ENCODE data around the gene TGM6. TPM values are rescaled to one million over a fixed set of nuclear protein-coding genes. Genes with fewer than 3 reads are reported as not detected.

The TGM6 gene
- total RNA-seq, 5 donors from 2014 or later (not counting 1 experiment from before 2014, with no cell fraction given), result not detected

DNA sequence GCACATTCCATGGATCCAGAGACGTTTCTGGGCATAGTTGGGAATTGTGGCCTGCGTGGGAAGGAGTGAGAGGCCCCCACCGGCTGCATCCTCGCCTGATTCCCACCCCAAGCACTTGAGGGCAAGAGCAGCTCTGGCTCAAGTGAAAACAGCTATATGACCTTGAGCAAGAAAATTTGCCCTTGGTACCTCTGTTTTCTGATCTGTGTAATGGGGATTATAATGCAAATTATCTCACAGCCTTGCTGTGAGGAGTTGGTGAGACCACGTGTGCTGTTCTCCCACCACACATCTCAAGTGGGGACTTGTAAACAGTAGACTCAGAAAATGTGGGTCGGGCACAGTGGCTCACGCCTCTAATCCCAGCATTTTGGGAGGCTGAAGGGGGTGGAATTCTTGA, 602 bp downstream of the TGM6 start:
- Mint-ChIP-seq H3K27me3 (peaks cover 2 to 14% of the 10 kb centered on the region in 2 donors), H3K4me3 (no peak overlapping the region), H3K36me3 (no peaks in the 10 kb centered on the region), H3K9me3 (peaks cover 0 to 3% (median 0%) of the 10 kb centered on the region in 3 donors), H3K4me1 (peaks cover 26 to 30% (median 27%) of the 10 kb centered on the region in 3 donors), H3K27ac (no peak overlapping the region)
- Histone ChIP-seq H3K4me3 (ENCODE audit: control insufficient read depth in 1 of 2, extremely low read depth in 1 of 2, low read length in 1 of 2) (no peak overlapping the region), H3K27ac (ENCODE audit: low read length) (no peak overlapping the region), H3K27me3 (replicated peaks in 1 of 2; ENCODE audit: control insufficient read depth in 2 of 2, extremely low read depth in 1 of 2, insufficient read depth in 2 of 2, low read length in 1 of 2) (peaks cover 0 to 28% of the 10 kb centered on the region in 2 experiments), H3K36me3 (ENCODE audit: control insufficient read depth in 2 of 2, extremely low read depth in 1 of 2, insufficient read depth in 1 of 2, low read length in 1 of 2) (no peaks in the 10 kb centered on the region), H3K9me3 (no peaks in the 10 kb centered on the region), H3K4me1 (ENCODE audit: control insufficient read depth in 1 of 2, extremely low read depth in 1 of 2, insufficient read depth in 2 of 2, low read length in 2 of 2) (peaks cover 4 to 24% of the 10 kb centered on the region in 2 experiments)
- no peak for ATAC-seq (replicated peaks in 1 of 4)
- ChIA-PET POLR2A (no interaction called here), CTCF (no interaction called here)
- no CpG with 5 or more reads among the region's 7 CpGs for WGBS (ENCODE audit: insufficient coverage)
- no peak for DNase-seq

DNA sequence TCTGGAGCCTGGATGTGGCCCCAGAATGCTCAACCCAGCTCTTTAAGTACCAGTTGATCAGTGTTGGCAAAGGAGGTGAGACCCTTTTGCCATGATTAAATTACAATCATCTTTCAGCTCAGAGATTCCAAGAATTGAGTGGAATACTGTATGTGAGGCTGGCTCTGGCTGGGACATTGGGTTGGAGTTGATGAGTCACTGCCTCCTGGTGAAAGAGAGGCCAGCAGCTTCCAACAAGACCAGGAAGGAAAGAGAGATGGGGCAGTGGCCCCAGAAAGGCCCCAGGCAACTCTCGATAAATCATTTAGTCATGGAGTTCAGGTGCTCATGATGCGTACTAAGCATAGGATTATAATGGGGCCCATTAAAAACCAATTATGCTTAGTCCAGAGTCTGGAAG, 2.1 kb downstream of the TGM6 start:
- H3K27me3 Mint-ChIP-seq, result peaks cover 1 to 8% of the 10 kb centered on the region in 2 donors
- CTCF ChIA-PET, result no interaction called here

DNA sequence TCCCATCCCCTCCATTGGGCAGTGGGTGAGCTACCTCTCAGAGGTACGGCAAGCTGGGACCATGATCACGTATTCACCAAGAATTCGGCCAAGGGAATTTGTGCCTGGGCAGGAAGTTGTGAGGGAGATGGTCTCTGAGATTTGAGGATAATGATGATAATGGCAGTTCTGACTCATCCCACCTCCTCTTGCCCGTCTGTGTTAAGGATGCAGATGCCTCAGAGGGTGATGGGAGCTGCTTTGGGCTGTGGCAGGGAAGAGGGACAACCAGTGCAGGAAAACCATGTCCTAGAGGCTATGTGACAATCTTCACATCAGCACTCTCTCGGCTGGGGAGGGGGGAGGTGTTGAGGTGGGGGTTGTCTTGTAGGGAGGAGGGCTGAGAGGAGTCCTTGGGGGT, 4.3 kb downstream of the TGM6 start:
- peaks cover 1 to 13% of the 10 kb centered on the region in 2 donors for H3K27me3 Mint-ChIP-seq
- WGBS (ENCODE audit: insufficient coverage), result 70% methylated on average over 2 of the region's 5 CpGs
- H3K27me3 ChIP-seq (replicated peaks in 1 of 2; ENCODE audit: control insufficient read depth in 2 of 2, extremely low read depth in 1 of 2, insufficient read depth in 2 of 2, low read length in 1 of 2), result peaks cover 0 to 25% of the 10 kb centered on the region in 2 experiments

More for the DNA sequence above, 2.1 kb downstream of the TGM6 start:
- DNase-seq (no peak), ATAC-seq (replicated peaks in 1 of 4) (no peak)
- Histone ChIP-seq H3K4me3 (ENCODE audit: control insufficient read depth in 1 of 2, extremely low read depth in 1 of 2, low read length in 1 of 2) (no peak overlapping the region), H3K36me3 (ENCODE audit: control insufficient read depth in 2 of 2, extremely low read depth in 1 of 2, insufficient read depth in 1 of 2, low read length in 1 of 2) (no peaks in the 10 kb centered on the region), H3K27ac (ENCODE audit: low read length) (no peak overlapping the region), H3K9me3 (no peaks in the 10 kb centered on the region), H3K4me1 (ENCODE audit: control insufficient read depth in 1 of 2, extremely low read depth in 1 of 2, insufficient read depth in 2 of 2, low read length in 2 of 2) (peaks cover 4 to 24% of the 10 kb centered on the region in 2 experiments), H3K27me3 (replicated peaks in 1 of 2; ENCODE audit: control insufficient read depth in 2 of 2, extremely low read depth in 1 of 2, insufficient read depth in 2 of 2, low read length in 1 of 2) (peaks cover 0 to 28% of the 10 kb centered on the region in 2 experiments)
- no peaks in the 10 kb centered on the region for H3K36me3 Mint-ChIP-seq
- H3K27ac Mint-ChIP-seq, result no peak overlapping the region
- peaks cover 26 to 30% (median 27%) of the 10 kb centered on the region in 3 donors for H3K4me1 Mint-ChIP-seq
- WGBS (ENCODE audit: insufficient coverage), result 100% methylated on average over 2 of the region's 2 CpGs
- no peak overlapping the region for H3K4me3 Mint-ChIP-seq
- POLR2A ChIA-PET, result no interaction called here
- H3K9me3 Mint-ChIP-seq, result peaks cover 3 to 12% (median 4%) of the 10 kb centered on the region in 3 donors

DNA sequence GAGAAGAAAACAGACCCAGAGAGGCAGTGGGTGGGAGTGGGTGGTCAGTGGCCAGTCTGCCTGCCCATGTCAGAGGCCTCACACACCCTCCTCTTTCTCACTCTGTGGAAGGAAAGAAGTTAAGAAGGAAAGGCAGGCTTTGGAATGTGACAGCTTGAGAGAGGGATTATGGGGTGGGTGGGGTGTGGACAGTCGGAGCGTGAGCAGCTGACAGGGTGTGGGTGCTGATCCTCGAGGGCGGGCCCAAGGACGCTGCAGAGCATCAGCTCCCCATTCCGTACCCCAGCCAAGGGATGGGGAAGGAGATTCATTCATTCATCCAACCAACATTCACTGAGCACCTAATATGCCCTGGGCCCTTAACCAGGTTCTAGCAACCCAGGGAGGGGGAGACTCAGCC, 4.8 kb downstream of the TGM6 start:
- no CpG with 5 or more reads among the region's 6 CpGs for WGBS (ENCODE audit: insufficient coverage)
- Mint-ChIP-seq H3K4me3 (no peak overlapping the region), H3K36me3 (no peaks in the 10 kb centered on the region), H3K9me3 (peaks cover 4 to 26% (median 7%) of the 10 kb centered on the region in 3 donors), H3K27ac (no peak overlapping the region), H3K4me1 (peaks cover 6 to 8% (median 7%) of the 10 kb centered on the region in 3 donors), H3K27me3 (peaks cover 1 to 14% of the 10 kb centered on the region in 2 donors)
- ChIA-PET POLR2A (no interaction called here), CTCF (no interaction called here)
- Histone ChIP-seq H3K36me3 (ENCODE audit: control insufficient read depth in 2 of 2, extremely low read depth in 1 of 2, insufficient read depth in 1 of 2, low read length in 1 of 2) (no peaks in the 10 kb centered on the region), H3K4me3 (ENCODE audit: control insufficient read depth in 1 of 2, extremely low read depth in 1 of 2, low read length in 1 of 2) (no peak overlapping the region), H3K9me3 (no peaks in the 10 kb centered on the region), H3K27ac (ENCODE audit: low read length) (no peak overlapping the region), H3K27me3 (replicated peaks in 1 of 2; ENCODE audit: control insufficient read depth in 2 of 2, extremely low read depth in 1 of 2, insufficient read depth in 2 of 2, low read length in 1 of 2) (peaks cover 0 to 20% of the 10 kb centered on the region in 2 experiments), H3K4me1 (ENCODE audit: control insufficient read depth in 1 of 2, extremely low read depth in 1 of 2, insufficient read depth in 2 of 2, low read length in 2 of 2) (peaks cover 0 to under 1% of the 10 kb centered on the region in 2 experiments)
- no peak for ATAC-seq (replicated peaks in 1 of 4)
- no peak for DNase-seq

More for the DNA sequence above, 4.3 kb downstream of the TGM6 start:
- CTCF ChIA-PET, result no interaction called here
- no peaks in the 10 kb centered on the region for H3K9me3 ChIP-seq
- ATAC-seq (replicated peaks in 1 of 4) (no peak), DNase-seq (no peak)
- Mint-ChIP-seq H3K9me3 (peaks cover 4 to 25% (median 7%) of the 10 kb centered on the region in 3 donors), H3K36me3 (no peaks in the 10 kb centered on the region), H3K4me1 (peaks cover 8 to 13% (median 11%) of the 10 kb centered on the region in 3 donors), H3K4me3 (no peak overlapping the region), H3K27ac (no peak overlapping the region)
- no peak overlapping the region for H3K27ac ChIP-seq (ENCODE audit: low read length)
- POLR2A ChIA-PET, result no interaction called here
- H3K4me3 ChIP-seq (ENCODE audit: control insufficient read depth in 1 of 2, extremely low read depth in 1 of 2, low read length in 1 of 2), result no peak overlapping the region
- no peaks in the 10 kb centered on the region for H3K36me3 ChIP-seq (ENCODE audit: control insufficient read depth in 2 of 2, extremely low read depth in 1 of 2, insufficient read depth in 1 of 2, low read length in 1 of 2)
- peaks cover 0 to 6% of the 10 kb centered on the region in 2 experiments for H3K4me1 ChIP-seq (ENCODE audit: control insufficient read depth in 1 of 2, extremely low read depth in 1 of 2, insufficient read depth in 2 of 2, low read length in 2 of 2)

DNA sequence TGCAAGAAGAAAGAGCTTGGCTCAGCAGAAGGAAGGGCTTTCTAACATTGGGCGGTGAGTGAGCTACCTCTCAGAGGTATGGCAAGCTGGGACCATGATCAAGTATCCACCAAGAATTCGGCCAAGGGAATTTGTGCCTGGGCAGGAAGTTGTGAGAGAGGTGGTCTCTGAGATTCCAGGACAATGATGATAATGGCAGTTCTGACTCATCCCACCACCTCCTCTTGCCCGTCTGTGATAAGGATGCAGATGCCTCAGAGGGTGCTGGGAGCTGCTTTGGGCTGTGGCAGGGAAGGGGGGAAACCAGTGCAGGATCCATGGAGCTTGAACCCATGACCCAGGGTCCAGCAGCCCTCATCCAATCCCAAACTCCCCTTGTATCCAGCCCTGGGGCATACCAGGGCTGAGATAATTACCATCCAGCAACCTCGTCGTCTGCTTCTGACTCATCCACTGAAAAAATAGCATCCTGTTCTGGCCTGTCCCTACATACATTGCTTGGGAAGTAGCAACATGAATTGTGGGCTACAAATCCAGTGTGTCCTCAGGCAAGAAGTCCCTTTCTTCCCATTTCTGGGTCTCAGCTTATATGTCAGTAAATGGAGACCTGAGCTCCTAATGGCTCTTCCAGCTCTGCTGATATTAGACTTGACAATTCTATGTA, 5.9 kb downstream of the TGM6 start:
- no peaks in the 10 kb centered on the region for H3K36me3 Mint-ChIP-seq
- WGBS (ENCODE audit: insufficient coverage), result 73% methylated on average over 3 of the region's 5 CpGs
- H3K27ac ChIP-seq (ENCODE audit: low read length), result no peak overlapping the region
- peaks cover 4 to 26% (median 7%) of the 10 kb centered on the region in 3 donors for H3K9me3 Mint-ChIP-seq
- ChIA-PET POLR2A (no interaction called here), CTCF (interaction anchor here in 1 of 2 donors (1.3 kb wide), 1 partner anchor 66 kb away, joined by 5 read pairs; no protein-coding TSS in a partner anchor)
- peaks cover 1 to 14% of the 10 kb centered on the region in 2 donors for H3K27me3 Mint-ChIP-seq
- no peak for ATAC-seq (replicated peaks in 1 of 4)
- no peak overlapping the region for H3K4me3 Mint-ChIP-seq
- no peak overlapping the region for H3K4me3 ChIP-seq (ENCODE audit: control insufficient read depth in 1 of 2, extremely low read depth in 1 of 2, low read length in 1 of 2)
- H3K4me1 Mint-ChIP-seq, result peaks cover 2 to 5% (median 4%) of the 10 kb centered on the region in 3 donors
- H3K4me1 ChIP-seq (ENCODE audit: control insufficient read depth in 1 of 2, extremely low read depth in 1 of 2, insufficient read depth in 2 of 2, low read length in 2 of 2), result no peaks in the 10 kb centered on the region
- no peaks in the 10 kb centered on the region for H3K36me3 ChIP-seq (ENCODE audit: control insufficient read depth in 2 of 2, extremely low read depth in 1 of 2, insufficient read depth in 1 of 2, low read length in 1 of 2)
- H3K27ac Mint-ChIP-seq, result no peak overlapping the region
- H3K9me3 ChIP-seq, result no peaks in the 10 kb centered on the region
- no peak for DNase-seq
- H3K27me3 ChIP-seq (replicated peaks in 1 of 2; ENCODE audit: control insufficient read depth in 2 of 2, extremely low read depth in 1 of 2, insufficient read depth in 2 of 2, low read length in 1 of 2), result peaks cover 0 to 13% of the 10 kb centered on the region in 2 experiments

DNA sequence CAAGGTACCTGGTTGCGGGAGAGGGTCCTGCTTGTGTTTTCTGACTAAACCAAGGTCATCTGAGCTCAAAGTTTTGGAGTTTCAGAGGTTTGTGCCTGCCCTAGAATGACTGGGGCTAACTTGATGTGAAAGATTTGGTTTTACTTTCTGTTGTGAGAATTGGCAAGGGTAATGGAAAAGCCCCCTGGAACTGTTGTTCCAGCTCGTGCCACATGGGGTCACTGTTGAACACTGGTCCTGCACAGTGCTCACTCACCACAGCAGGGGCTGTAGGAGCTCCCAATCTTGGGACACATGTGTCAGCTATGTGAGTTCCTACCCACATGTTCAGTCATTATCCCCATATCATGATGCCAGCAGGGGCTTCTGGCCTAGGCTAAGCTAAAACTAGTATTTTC, 6.5 kb downstream of the TGM6 start:
- H3K27me3 ChIP-seq (replicated peaks in 1 of 2; ENCODE audit: control insufficient read depth in 2 of 2, extremely low read depth in 1 of 2, insufficient read depth in 2 of 2, low read length in 1 of 2), result peaks cover 1 to 13% of the 10 kb centered on the region in 2 experiments
- H3K4me1 ChIP-seq (ENCODE audit: control insufficient read depth in 1 of 2, extremely low read depth in 1 of 2, insufficient read depth in 2 of 2, low read length in 2 of 2), result no peaks in the 10 kb centered on the region
- no peak overlapping the region for H3K27ac Mint-ChIP-seq
- H3K27ac ChIP-seq (ENCODE audit: low read length), result no peak overlapping the region
- H3K9me3 Mint-ChIP-seq, result peaks cover 4 to 26% (median 7%) of the 10 kb centered on the region in 3 donors
- POLR2A ChIA-PET, result no interaction called here
- no peaks in the 10 kb centered on the region for H3K9me3 ChIP-seq
- no peak overlapping the region for H3K4me3 Mint-ChIP-seq
- H3K4me3 ChIP-seq (ENCODE audit: control insufficient read depth in 1 of 2, extremely low read depth in 1 of 2, low read length in 1 of 2), result no peak overlapping the region
- peaks cover 2 to 5% (median 4%) of the 10 kb centered on the region in 3 donors for H3K4me1 Mint-ChIP-seq
- CTCF ChIA-PET, result interaction anchor here in 1 of 2 donors (1.3 kb wide), 1 partner anchor 65 kb away, joined by 5 read pairs; no protein-coding TSS in a partner anchor
- H3K27me3 Mint-ChIP-seq, result peaks cover 1 to 14% of the 10 kb centered on the region in 2 donors
- H3K36me3 ChIP-seq (ENCODE audit: control insufficient read depth in 2 of 2, extremely low read depth in 1 of 2, insufficient read depth in 1 of 2, low read length in 1 of 2), result no peaks in the 10 kb centered on the region
- ATAC-seq (replicated peaks in 1 of 4), result no peak
- DNase-seq, result peak in 19 of 35 experiments; percentile 4 to 34 (median 10)
- H3K36me3 Mint-ChIP-seq, result no peaks in the 10 kb centered on the region
- WGBS (ENCODE audit: insufficient coverage), result 49% methylated on average over 2 of the region's 2 CpGs
